SK-N-SH (cell line): ENCODE results near the gene ARHGEF4. TPM values are rescaled to one million over a fixed set of nuclear protein-coding genes. Genes with fewer than 3 reads are reported as not detected.

ENCODE experiments used
- CTCF ChIA-PET: fragments of 300-600, 350-600 bp; formaldehyde crosslinking; extraction: SDS; loops from one replicate; lab custom pipeline; 2021; lab: Yijun Ruan, JAX
- POLR2A ChIA-PET: fragments of 350-600 bp; sonication (Branson Sonifier 250); formaldehyde crosslinking; extraction: SDS; loops from one replicate; lab custom pipeline; 2020; ENCODE audit warnings: antibody characterized with exemption, inconsistent platforms; lab: Yijun Ruan, JAX
- DNase-seq: peaks from one replicate; pipeline ENCODE4 v3.0.0; 2012
- H2AFZ ChIP-seq: fragments of 200-600 bp; sonication (generic); 2 replicates; pipeline ENCODE4 v1.8.1; 2016; ENCODE audit warnings: antibody characterized with exemption, mild to moderate bottlenecking, low read depth
- H3F3A ChIP-seq: fragments of 200-600 bp; sonication (generic); replicated peaks from 2 replicates; pipeline ENCODE3; 2016; ENCODE audit warnings: antibody characterized with exemption, mild to moderate bottlenecking; ENCODE audit not compliant: insufficient read depth
- H3K27ac ChIP-seq, 2 experiments: fragments of 200-500 bp in 1 of 2; fragments of 200-600 bp in 1 of 2; sonication (Bioruptor generic) in 1 of 2; sonication (generic), shearing (Covaris generic) in 1 of 2; 2 replicates each; pipeline versions ENCODE4 v1.5.1 to v1.6.1; 2014 to 2016; ENCODE audit warnings: low read depth in 2 of 2, inconsistent platforms in 1 of 2, low read length in 1 of 2, mild to moderate bottlenecking in 1 of 2, mixed read lengths in 1 of 2
- H3K27me3 ChIP-seq: fragments of 200-600 bp; sonication (generic), shearing (Covaris generic); 2 replicates; pipeline ENCODE4 v1.6.1; 2016; ENCODE audit warnings: mixed run types; ENCODE audit not compliant: insufficient read depth
- H3K36me3 ChIP-seq, 2 experiments: fragments of 200-500 bp in 1 of 2; fragments of 200-600 bp in 1 of 2; sonication (Bioruptor generic) in 1 of 2; sonication (generic) in 1 of 2; replicated peaks in 1 of 2; 2 replicates each; pipeline versions ENCODE3 to v1.5.1; 2014 to 2016; ENCODE audit warnings: low read length in 1 of 2, mild to moderate bottlenecking in 1 of 2; ENCODE audit not compliant: insufficient read depth in 2 of 2, control insufficient read depth in 1 of 2
- H3K4me1 ChIP-seq, 2 experiments: fragments of 200-500 bp in 1 of 2; fragments of 200-600 bp in 1 of 2; sonication (Bioruptor generic) in 1 of 2; sonication (generic), shearing (Covaris generic) in 1 of 2; 2 replicates each; pipeline versions ENCODE4 v1.5.1 to v1.6.1; 2014 to 2016; ENCODE audit warnings: low read depth in 1 of 2, low read length in 1 of 2, mixed run types in 1 of 2; ENCODE audit not compliant: insufficient read depth in 2 of 2, control insufficient read depth in 1 of 2
- H3K4me2 ChIP-seq: fragments of 200-600 bp; sonication (generic), shearing (Covaris generic); 2 replicates; pipeline ENCODE4 v1.6.1; 2017; ENCODE audit warnings: mixed run types
- H3K4me3 ChIP-seq, 2 experiments: fragments of 200-500 bp in 1 of 2; fragments of 200-600 bp in 1 of 2; sonication (Bioruptor generic) in 1 of 2; sonication (generic), shearing (Covaris generic) in 1 of 2; 2 replicates each; pipeline versions ENCODE4 v1.5.1 to v1.8.1; 2014 to 2016; ENCODE audit warnings: low read depth in 2 of 2, inconsistent platforms in 1 of 2, low read length in 1 of 2, mild to moderate bottlenecking in 1 of 2, mixed read lengths in 1 of 2, moderate library complexity in 1 of 2
- H3K79me2 ChIP-seq: fragments of 200-600 bp; sonication (generic); 2 replicates; pipeline ENCODE4 v1.8.1; 2017; ENCODE audit warnings: mild to moderate bottlenecking; ENCODE audit not compliant: insufficient read depth
- H3K9ac ChIP-seq: fragments of 200-600 bp; sonication (generic); 2 replicates; pipeline ENCODE4 v1.6.1; 2017; ENCODE audit warnings: mixed run types
- H3K9me2 ChIP-seq: fragments of 200-600 bp; sonication (generic); 2 replicates; pipeline ENCODE4 v1.6.1; 2017; ENCODE audit warnings: mixed run types
- H3K9me3 ChIP-seq: fragments of 200-600 bp; sonication (generic); 2 replicates; pipeline ENCODE4 v1.6.1; 2017; ENCODE audit warnings: mixed run types, mild to moderate bottlenecking, moderate library complexity
- H4K20me1 ChIP-seq: fragments of 200-600 bp; sonication (generic); 2 replicates; pipeline ENCODE4 v1.6.1; 2017; ENCODE audit warnings: mild to moderate bottlenecking, mixed run types; ENCODE audit not compliant: insufficient read depth
- MXI1 ChIP-seq: IDR thresholded peaks from 2 replicates; pipeline ENCODE4 v1.6.1; 2012; ENCODE audit warnings: mild to moderate bottlenecking, low read depth, low read length, improper control_type of control experiment
- PBX3 ChIP-seq: IDR thresholded peaks from 2 replicates; pipeline ENCODE4; 2012
- RFX5 ChIP-seq: IDR thresholded peaks from 2 replicates; pipeline ENCODE4 v1.6.1; 2012; ENCODE audit warnings: mild to moderate bottlenecking, improper control_type of control experiment, low read length
- SIN3A ChIP-seq: IDR thresholded peaks from 2 replicates; pipeline ENCODE4 v1.6.1; 2012; ENCODE audit warnings: low read depth, mild to moderate bottlenecking, low read length, moderate library complexity, borderline replicate concordance
- SMC3 ChIP-seq: IDR thresholded peaks from 2 replicates; pipeline ENCODE4 v1.6.1; 2012; ENCODE audit warnings: low read depth, low read length, improper control_type of control experiment
- TAF1 ChIP-seq: IDR thresholded peaks from 2 replicates; pipeline ENCODE4 v1.6.1; 2012; ENCODE audit warnings: low read depth, mild to moderate bottlenecking, low read length, moderate library complexity, borderline replicate concordance
- WGBS: methylation state at CpG from one replicate; pipeline ENCODE4 v1.1.6; 2017; ENCODE audit warnings: low lambda C conversion rate; 5-methylcytosine and 5-hydroxymethylcytosine counted together
- polyA plus RNA-seq, 3 experiments: library from polyadenylated mRNA; depleted of rRNA; stranded (reverse); fragments of >200 nt; gene quantifications; 2 replicates each; pipeline ENCODE4 v1.2.3, GENCODE V29; 2012
- TF ChIP-seq, protein P1 (sequence below): IDR thresholded peaks from 2 replicates; pipeline ENCODE4 v1.4.0; 2012; ENCODE audit warnings: low read depth, borderline replicate concordance

The ARHGEF4 gene
- polyA plus RNA-seq, 1 of the 3 experiments (the other 2 are of a cell fraction): 2.3 TPM

DNA sequence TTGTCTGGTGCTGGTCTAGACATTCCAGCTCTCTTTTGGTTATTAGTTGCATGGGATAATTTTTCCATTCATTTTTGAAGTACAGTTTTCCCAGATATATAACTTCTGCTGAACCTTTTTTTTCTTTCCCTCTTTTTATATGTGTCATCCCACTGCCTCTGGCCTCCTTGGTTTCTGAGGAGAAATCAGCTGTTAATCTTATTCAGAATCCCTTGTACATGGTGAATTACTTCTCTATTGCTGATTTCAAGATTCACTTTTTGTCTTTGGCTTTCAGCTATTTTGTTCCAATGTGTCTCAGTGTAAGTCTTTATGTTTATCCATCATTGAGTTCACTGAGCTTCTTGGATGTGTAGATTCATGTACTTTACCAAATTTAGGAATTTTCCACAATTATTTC, 99.7 kb downstream of the ARHGEF4 start:
- no peaks in the 10 kb centered on the region for H3K36me3 ChIP-seq
- TF ChIP-seq PBX3: no peak
- TF ChIP-seq SMC3: no peak
- TF ChIP-seq MXI1: no peak
- no peak for TF ChIP-seq TAF1
- DNase-seq: no peak
- no peak overlapping the region for H3K9ac ChIP-seq
- ChIA-PET CTCF (interaction anchor here (3.7 kb wide), 1 partner anchor 16 kb away, joined by 13 read pairs; no protein-coding TSS in a partner anchor), POLR2A (no interaction called here)
- no peaks in the 10 kb centered on the region for H3K4me1 ChIP-seq
- no peak overlapping the region for H3K4me2 ChIP-seq
- H2AFZ ChIP-seq: no peak overlapping the region
- no peaks in the 10 kb centered on the region for H3K27me3 ChIP-seq
- no peaks in the 10 kb centered on the region for H3F3A ChIP-seq
- H4K20me1 ChIP-seq: no peaks in the 10 kb centered on the region
- no peaks in the 10 kb centered on the region for H3K9me2 ChIP-seq
- no peaks in the 10 kb centered on the region; the same call in 1 of the 2 replicates for H3K9me3 ChIP-seq
- no peak overlapping the region for H3K27ac ChIP-seq
- no peak overlapping the region for H3K4me3 ChIP-seq
- H3K79me2 ChIP-seq: no peaks in the 10 kb centered on the region

- 29% methylated on average over 6 of the region's 6 CpGs for WGBS
- H2AFZ ChIP-seq: no peak overlapping the region
- H3K4me2 ChIP-seq: no peak overlapping the region
- no peak overlapping the region for H3K27ac ChIP-seq
- no peak for TF ChIP-seq RFX5
- no peak for TF ChIP-seq PBX3
- TF ChIP-seq, protein P1, sequence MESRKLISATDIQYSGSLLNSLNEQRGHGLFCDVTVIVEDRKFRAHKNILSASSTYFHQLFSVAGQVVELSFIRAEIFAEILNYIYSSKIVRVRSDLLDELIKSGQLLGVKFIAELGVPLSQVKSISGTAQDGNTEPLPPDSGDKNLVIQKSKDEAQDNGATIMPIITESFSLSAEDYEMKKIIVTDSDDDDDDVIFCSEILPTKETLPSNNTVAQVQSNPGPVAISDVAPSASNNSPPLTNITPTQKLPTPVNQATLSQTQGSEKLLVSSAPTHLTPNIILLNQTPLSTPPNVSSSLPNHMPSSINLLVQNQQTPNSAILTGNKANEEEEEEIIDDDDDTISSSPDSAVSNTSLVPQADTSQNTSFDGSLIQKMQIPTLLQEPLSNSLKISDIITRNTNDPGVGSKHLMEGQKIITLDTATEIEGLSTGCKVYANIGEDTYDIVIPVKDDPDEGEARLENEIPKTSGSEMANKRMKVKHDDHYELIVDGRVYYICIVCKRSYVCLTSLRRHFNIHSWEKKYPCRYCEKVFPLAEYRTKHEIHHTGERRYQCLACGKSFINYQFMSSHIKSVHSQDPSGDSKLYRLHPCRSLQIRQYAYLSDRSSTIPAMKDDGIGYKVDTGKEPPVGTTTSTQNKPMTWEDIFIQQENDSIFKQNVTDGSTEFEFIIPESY: no peak
- TF ChIP-seq SIN3A: no peak
- no peaks in the 10 kb centered on the region for H3K27me3 ChIP-seq
- no peaks in the 10 kb centered on the region for H3K36me3 ChIP-seq
- no peaks in the 10 kb centered on the region for H3K79me2 ChIP-seq
- no peaks in the 10 kb centered on the region for H4K20me1 ChIP-seq
- H3K9me2 ChIP-seq: no peaks in the 10 kb centered on the region
- peaks cover 2% of the 10 kb centered on the region; the same call in 1 of the 2 replicates for H3K9me3 ChIP-seq
- ChIA-PET CTCF (interaction anchor here (0.7 to 1.3 kb wide), 3 partner anchors 16 to 28 kb away, joined by 3 to 11 read pairs (median 3); no protein-coding TSS in a partner anchor), POLR2A (no interaction called here)
- H3F3A ChIP-seq: no peaks in the 10 kb centered on the region
- H3K4me1 ChIP-seq: no peaks in the 10 kb centered on the region
- no peak overlapping the region for H3K9ac ChIP-seq
- DNase-seq: no peak
- no peak overlapping the region for H3K4me3 ChIP-seq
Observed at GRCh38 chr2:130947967-130948366, 111.3 kb downstream of the ARHGEF4 start.
